Thyroid gland (tissue), 4 donors: Measurements from ENCODE around the gene DHTKD1.

Experiments
- CTCF ChIP-seq, 6 experiments: fragments of 200-600 bp in 3 of 6; fragments of 450-650 bp in 3 of 6; sonication (generic) in 3 of 6; IDR thresholded peaks; one replicate each; pipeline ENCODE4 v1.5.1; 2016 to 2019; ENCODE audit warnings: antibody characterized with exemption in 6 of 6, mild to moderate bottlenecking in 2 of 6, inconsistent platforms in 1 of 6, moderate library complexity in 1 of 6
- POLR2A ChIP-seq, 2 donors: fragments of 450-650 bp; IDR thresholded peaks; one replicate each; pipeline ENCODE4 v1.6.1; 2017; ENCODE audit warnings: antibody characterized with exemption in 2 of 2, mild to moderate bottlenecking in 2 of 2, moderate library complexity in 1 of 2

DNA sequence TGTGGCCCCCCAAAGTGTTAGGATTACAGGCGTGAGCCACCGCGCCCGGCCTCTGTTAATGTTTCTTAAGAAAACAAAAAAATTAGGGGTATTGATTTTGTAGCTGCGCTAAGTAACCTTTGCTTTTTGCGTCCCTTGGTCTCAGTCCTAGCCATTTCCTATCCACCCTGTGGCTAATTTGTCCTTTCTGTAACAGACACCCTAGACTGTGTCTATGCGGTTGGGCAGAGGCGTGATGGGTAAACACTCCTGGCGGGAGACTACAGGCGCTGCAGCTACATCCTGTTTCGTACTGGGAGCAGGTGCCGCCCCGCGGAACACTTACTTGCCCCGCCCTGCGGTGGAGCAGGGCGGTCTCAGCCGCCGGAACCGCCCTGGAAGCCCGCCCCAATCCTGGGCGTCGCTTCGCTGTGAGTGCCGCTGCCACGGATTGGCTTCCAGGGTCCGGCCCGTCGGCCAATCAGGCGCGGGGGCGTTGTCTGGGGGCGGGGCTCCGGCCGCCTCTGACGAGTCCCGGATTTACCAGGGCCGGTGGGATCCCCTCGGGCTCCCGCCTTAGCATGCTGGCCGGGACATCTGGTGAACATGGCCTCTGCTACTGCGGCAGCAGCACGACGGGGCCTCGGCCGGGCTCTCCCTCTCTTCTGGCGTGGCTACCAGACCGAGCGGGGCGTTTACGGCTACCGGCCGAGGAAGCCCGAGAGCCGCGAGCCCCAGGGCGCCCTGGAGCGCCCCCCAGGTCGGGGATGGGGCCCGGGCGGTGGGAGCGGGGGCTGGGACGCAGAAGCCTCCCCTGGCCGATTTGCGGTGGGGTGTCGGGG is at the start of gene DHTKD1:
- peak; percentile 24 to 61 (median 55) for TF ChIP-seq CTCF (IDR thresholded peaks at IDR 0.05)
- peak; percentile 45 to 74 for TF ChIP-seq POLR2A (IDR thresholded peaks at IDR 0.05)
